ENCODE results near the gene SYNPO2. TPM values are rescaled to one million over a fixed set of nuclear protein-coding genes. Genes with fewer than 3 reads are reported as not detected.

SYNPO2 gene
- total RNA-seq, 1 experiment from 2014 or later = 0.04 TPM

DNA sequence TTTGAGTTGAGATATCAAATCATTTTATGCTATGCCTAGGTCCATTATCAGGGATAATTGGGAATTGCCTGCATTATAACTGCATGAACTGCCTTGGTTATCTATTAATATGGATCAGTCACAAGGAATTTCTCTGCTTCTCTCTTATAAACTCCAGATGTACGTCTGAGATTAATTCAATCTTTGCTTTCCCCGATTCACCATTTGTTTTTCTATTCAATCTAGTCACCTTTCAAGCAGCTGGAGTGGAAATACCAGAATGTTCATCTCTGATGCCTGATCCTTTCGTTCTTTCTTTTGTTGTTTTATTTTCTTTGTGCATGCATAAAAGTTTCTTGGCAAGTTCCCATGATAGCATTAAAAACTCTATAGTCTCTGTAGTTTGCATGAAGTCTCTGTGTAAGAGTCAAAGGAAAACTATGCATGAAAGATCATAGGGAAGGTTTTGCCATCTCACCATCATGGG, 22.6 kb downstream of the SYNPO2 start:
- Histone ChIP-seq H3K27ac (ENCODE audit: low read length) (no peak overlapping the region), H3K4me1 (ENCODE audit: insufficient read depth, low read length) (no peaks in the 10 kb centered on the region), H3K9me2 (replicated peaks; ENCODE audit: low read length) (no peaks in the 10 kb centered on the region), H3K9ac (ENCODE audit: low read length) (no peak overlapping the region), H3K9me3 (ENCODE audit: low read length) (no peaks in the 10 kb centered on the region), H3K79me2 (ENCODE audit: low read length) (no peaks in the 10 kb centered on the region), H2AFZ (ENCODE audit: low read length) (no peak overlapping the region), H3K4me3 (ENCODE audit: low read length) (no peak overlapping the region), H3K27me3 (ENCODE audit: low read length) (no peaks in the 10 kb centered on the region), H3F3A (ENCODE audit: low read length, unreplicated experiment) (no peaks in the 10 kb centered on the region), H3K4me2 (ENCODE audit: low read length) (no peak overlapping the region), H3K36me3 (ENCODE audit: low read depth, low read length) (no peaks in the 10 kb centered on the region), H4K20me1 (ENCODE audit: low read length) (no peaks in the 10 kb centered on the region)
- POLR2A ChIA-PET (ENCODE audit: unreplicated experiment) = no interaction called here
- no peak for ATAC-seq
- TF ChIP-seq EZH2 (IDR thresholded peaks at IDR 0.05; ENCODE audit: low read length, unreplicated experiment) = no peak
- BruUV-seq (replicated peaks) = no TSS peak
- intact Hi-C loops (cut with micrococcal nuclease) = no loop called here
- DNase-seq = no peak
- CTCF ChIA-PET = no interaction called here

DNA sequence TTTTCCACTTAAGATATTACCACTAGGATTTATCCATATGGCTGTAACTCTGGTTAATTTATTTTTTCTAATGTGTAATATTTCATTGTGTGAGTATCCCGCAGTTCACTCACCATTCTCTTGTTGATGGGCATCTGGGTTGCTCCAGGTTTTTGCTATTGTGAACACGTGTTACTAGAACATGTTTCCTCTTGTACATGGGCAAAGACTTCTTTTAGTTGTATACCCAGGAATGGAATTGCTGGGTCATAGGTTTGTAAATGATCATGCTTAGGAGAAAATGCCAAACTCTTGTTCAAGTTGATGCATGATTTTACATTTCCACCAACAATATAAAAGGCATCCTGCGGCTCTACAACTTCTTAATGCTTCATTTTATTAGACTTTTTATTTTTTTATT, 26.8 kb downstream of the SYNPO2 start:
- DNase-seq = no peak
- TF ChIP-seq, protein P1, sequence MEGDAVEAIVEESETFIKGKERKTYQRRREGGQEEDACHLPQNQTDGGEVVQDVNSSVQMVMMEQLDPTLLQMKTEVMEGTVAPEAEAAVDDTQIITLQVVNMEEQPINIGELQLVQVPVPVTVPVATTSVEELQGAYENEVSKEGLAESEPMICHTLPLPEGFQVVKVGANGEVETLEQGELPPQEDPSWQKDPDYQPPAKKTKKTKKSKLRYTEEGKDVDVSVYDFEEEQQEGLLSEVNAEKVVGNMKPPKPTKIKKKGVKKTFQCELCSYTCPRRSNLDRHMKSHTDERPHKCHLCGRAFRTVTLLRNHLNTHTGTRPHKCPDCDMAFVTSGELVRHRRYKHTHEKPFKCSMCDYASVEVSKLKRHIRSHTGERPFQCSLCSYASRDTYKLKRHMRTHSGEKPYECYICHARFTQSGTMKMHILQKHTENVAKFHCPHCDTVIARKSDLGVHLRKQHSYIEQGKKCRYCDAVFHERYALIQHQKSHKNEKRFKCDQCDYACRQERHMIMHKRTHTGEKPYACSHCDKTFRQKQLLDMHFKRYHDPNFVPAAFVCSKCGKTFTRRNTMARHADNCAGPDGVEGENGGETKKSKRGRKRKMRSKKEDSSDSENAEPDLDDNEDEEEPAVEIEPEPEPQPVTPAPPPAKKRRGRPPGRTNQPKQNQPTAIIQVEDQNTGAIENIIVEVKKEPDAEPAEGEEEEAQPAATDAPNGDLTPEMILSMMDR (conservative IDR thresholded peaks at IDR 0.05; ENCODE audit: low read depth, low read length) = no peak
- TF ChIP-seq EZH2 (IDR thresholded peaks at IDR 0.05; ENCODE audit: low read length, unreplicated experiment) = no peak
- no peak for TF ChIP-seq EZH2phosphoT487 (IDR thresholded peaks at IDR 0.05; ENCODE audit: borderline replicate concordance, low read length)
- intact Hi-C loops (cut with micrococcal nuclease) = no loop called here
- H4K20me1 ChIP-seq (ENCODE audit: low read length) = no peaks in the 10 kb centered on the region
- H3K4me1 ChIP-seq (ENCODE audit: insufficient read depth, low read length) = peaks cover 19% of the 10 kb centered on the region
- H3K27me3 ChIP-seq (ENCODE audit: low read length) = no peaks in the 10 kb centered on the region
- H3F3A ChIP-seq (ENCODE audit: low read length, unreplicated experiment) = no peaks in the 10 kb centered on the region
- no peaks in the 10 kb centered on the region for H3K9me2 ChIP-seq (replicated peaks; ENCODE audit: low read length)
- no peak overlapping the region for H3K9ac ChIP-seq (ENCODE audit: low read length)
- BruUV-seq (replicated peaks) = no TSS peak
- no peaks in the 10 kb centered on the region for H3K79me2 ChIP-seq (ENCODE audit: low read length)
- H3K36me3 ChIP-seq (ENCODE audit: low read depth, low read length) = no peaks in the 10 kb centered on the region
- no peak overlapping the region for H3K4me2 ChIP-seq (ENCODE audit: low read length)
- ChIA-PET CTCF (no interaction called here), POLR2A (ENCODE audit: unreplicated experiment) (no interaction called here)
- no peak overlapping the region for H3K4me3 ChIP-seq (ENCODE audit: low read length)
- ATAC-seq = no peak
- no peaks in the 10 kb centered on the region for H3K9me3 ChIP-seq (ENCODE audit: low read length)
- H3K27ac ChIP-seq (ENCODE audit: low read length) = no peak overlapping the region
- H2AFZ ChIP-seq (ENCODE audit: low read length) = no peak overlapping the region

DNA sequence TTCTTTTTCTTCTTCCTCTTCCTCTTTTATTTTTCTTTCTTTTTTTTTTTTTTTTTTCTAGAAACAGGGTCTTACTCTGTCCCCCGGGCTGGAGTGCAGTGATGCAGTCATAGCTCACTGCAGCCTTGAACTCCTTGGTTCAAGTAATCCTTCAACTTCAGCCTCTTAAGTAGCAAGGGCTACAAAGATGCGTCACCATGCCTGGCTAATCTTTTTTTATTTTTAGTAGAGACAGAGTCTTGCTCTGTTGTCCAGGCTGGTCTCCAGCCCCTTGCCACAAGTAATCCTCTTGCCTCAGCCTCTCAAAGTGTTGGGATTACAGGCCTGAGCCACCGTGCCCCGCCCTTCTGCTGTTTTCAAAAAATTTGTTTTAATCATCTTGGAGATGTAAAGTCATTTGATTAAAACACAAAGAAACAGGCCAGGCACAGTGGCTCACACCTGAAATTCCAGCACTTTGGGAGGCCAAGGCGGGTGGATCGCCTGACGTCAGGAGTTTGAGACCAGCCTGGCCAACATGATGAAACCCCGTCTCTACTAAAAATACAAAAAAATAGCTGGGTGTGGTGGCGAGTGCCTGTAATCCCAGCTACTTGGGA, 28.1 kb downstream of the SYNPO2 start:
- no peak overlapping the region for H2AFZ ChIP-seq (ENCODE audit: low read length)
- DNase-seq (no peak), ATAC-seq (no peak)
- no peak overlapping the region for H3K27ac ChIP-seq (ENCODE audit: low read length)
- H3K4me1 ChIP-seq (ENCODE audit: insufficient read depth, low read length) = peaks cover 19% of the 10 kb centered on the region
- H3K9ac ChIP-seq (ENCODE audit: low read length) = no peak overlapping the region
- no peak overlapping the region for H3K4me3 ChIP-seq (ENCODE audit: low read length)
- no peak overlapping the region for H3K4me2 ChIP-seq (ENCODE audit: low read length)
- no peaks in the 10 kb centered on the region for H3K9me2 ChIP-seq (replicated peaks; ENCODE audit: low read length)
- H3K9me3 ChIP-seq (ENCODE audit: low read length) = no peaks in the 10 kb centered on the region
- no peaks in the 10 kb centered on the region for H3K36me3 ChIP-seq (ENCODE audit: low read depth, low read length)
- TF ChIP-seq EZH2phosphoT487 (IDR thresholded peaks at IDR 0.05; ENCODE audit: borderline replicate concordance, low read length) (no peak), EZH2 (IDR thresholded peaks at IDR 0.05; ENCODE audit: low read length, unreplicated experiment) (no peak)
- TF ChIP-seq, protein P1 (conservative IDR thresholded peaks at IDR 0.05; ENCODE audit: low read depth, low read length) = no peak
- no TSS peak for BruUV-seq (replicated peaks)
- H3F3A ChIP-seq (ENCODE audit: low read length, unreplicated experiment) = no peaks in the 10 kb centered on the region
- H3K27me3 ChIP-seq (ENCODE audit: low read length) = no peaks in the 10 kb centered on the region
- POLR2A ChIA-PET (ENCODE audit: unreplicated experiment) = no interaction called here
- CTCF ChIA-PET = no interaction called here
- intact Hi-C loops (cut with micrococcal nuclease) = no loop called here
- H4K20me1 ChIP-seq (ENCODE audit: low read length) = no peaks in the 10 kb centered on the region
- H3K79me2 ChIP-seq (ENCODE audit: low read length) = no peaks in the 10 kb centered on the region
